ENCODE data around the gene KLHL5. TPM values are rescaled to one million over a fixed set of nuclear protein-coding genes. Genes with fewer than 3 reads are reported as not detected.
"Not testable (repeated sequence)": the region's sequence is repeated elsewhere in the genome, so short reads cannot be mapped to it uniquely, and the experiment has no call there.

Gene KLHL5
- polyA plus RNA-seq, 1 donor: 20.5 TPM

DNA sequence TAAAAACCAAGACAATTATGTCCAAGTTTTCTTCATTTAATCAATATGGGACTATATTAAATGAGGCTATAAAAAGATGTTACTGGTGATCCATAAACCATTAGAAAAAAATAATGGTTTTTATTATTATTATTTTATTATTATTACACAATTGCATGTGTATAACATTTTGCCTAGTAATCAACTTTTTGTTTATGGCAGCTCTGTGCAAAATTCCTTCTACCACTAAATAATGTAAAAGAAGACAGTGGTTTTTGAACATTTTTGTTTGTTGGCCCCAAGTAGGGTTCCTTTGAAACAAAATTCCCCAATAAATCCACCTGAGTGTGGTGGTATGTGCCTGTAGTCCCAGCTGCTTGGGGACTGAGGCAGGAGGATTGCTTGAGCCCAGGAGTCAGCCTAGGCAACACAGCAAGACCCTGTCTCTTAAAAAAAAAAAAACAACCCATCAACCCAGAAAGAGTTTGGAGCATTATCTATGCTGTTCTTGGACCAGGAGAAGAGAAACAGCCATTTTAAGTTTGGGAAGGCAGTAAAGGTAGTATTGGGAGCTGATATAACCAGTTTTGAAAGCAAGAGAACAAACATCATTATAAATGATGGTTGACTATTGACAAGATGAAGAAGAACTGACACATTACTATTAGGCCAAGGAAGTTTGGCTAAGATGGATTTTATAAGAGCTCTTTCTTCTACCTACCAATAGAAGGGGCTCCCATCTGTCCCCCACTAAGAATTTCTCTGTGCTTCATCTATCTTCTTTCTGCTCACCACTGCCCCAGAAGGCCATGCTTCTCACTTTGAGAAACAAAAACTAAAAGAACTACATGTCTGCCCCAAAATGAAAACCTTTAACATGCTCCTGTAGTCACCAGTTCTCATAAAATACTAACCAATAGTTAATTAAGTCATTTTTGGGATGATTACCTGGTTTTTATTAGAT lies 32.0 kb upstream of the KLHL5 start:
- H3K36me3 ChIP-seq (ENCODE audit: control insufficient read depth, insufficient read depth, low read length): no peaks in the 10 kb centered on the region
- no peaks in the 10 kb centered on the region for H3K27me3 ChIP-seq (ENCODE audit: control insufficient read depth, insufficient read depth, low read length)
- no peaks in the 10 kb centered on the region for H3K4me1 ChIP-seq (ENCODE audit: control insufficient read depth, insufficient read depth, low read length)
- H3K9me3 ChIP-seq (ENCODE audit: control insufficient read depth, low read depth, low read length): no peaks in the 10 kb centered on the region
- DNase-seq: no peak
- no peak overlapping the region for H3K27ac ChIP-seq (ENCODE audit: low read length)
- no peak overlapping the region for H3K4me3 ChIP-seq (ENCODE audit: low read length)

DNA sequence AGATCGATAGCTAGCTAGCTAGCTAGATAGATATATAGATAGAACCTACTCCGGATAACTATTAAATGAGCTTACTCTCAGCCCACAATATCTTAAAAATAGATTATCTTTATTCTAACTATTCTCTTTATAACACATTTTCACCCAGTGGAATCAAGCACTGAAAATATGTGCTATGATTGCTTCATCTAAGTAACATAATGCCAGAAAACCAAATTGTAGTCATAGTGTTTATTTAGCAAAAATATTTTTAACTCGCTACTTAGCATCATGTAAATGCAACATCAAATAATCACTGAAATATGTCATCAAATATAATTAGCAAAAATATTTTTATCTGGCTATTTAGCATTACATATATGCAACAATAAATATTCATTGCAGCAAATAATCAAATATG lies 31.3 kb upstream of the KLHL5 start:
- no peaks in the 10 kb centered on the region for H3K36me3 ChIP-seq (ENCODE audit: control insufficient read depth, insufficient read depth, low read length)
- H3K27me3 ChIP-seq (ENCODE audit: control insufficient read depth, insufficient read depth, low read length): no peaks in the 10 kb centered on the region
- H3K4me3 ChIP-seq (ENCODE audit: low read length): no peak overlapping the region
- H3K9me3 ChIP-seq (ENCODE audit: control insufficient read depth, low read depth, low read length): no peaks in the 10 kb centered on the region
- 80% methylated on average over 1 of the region's 3 CpGs for WGBS (ENCODE audit: insufficient coverage, low lambda C conversion rate)
- H3K27ac ChIP-seq (ENCODE audit: low read length): no peak overlapping the region
- no peak for DNase-seq
- no peaks in the 10 kb centered on the region for H3K4me1 ChIP-seq (ENCODE audit: control insufficient read depth, insufficient read depth, low read length)

DNA sequence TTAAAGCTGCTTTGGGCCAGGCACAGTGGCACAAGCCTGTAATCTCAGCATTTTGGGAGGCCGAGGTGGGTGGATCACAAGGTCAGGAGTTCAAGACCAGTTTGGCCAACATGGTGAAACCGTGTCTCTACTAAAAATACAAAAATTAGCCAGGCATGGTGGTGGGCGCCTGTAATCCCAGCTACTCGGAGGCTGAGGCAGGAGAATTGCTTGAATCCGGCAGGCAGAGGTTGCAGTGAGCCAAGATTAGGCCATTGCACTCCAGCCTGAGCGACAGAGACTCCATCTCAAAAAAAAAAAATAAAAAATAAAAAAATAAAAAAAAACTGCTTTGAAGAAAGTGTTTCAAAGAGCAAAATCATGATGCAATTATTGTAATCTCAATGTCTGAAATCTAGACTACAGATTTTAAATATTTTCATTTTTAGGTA lies 30.4 kb upstream of the KLHL5 start:
- not testable (repeated sequence) for H3K27me3 ChIP-seq (ENCODE audit: control insufficient read depth, insufficient read depth, low read length); DNase-seq; H3K9me3 ChIP-seq (ENCODE audit: control insufficient read depth, low read depth, low read length); H3K4me3 ChIP-seq (ENCODE audit: low read length); H3K27ac ChIP-seq (ENCODE audit: low read length); H3K4me1 ChIP-seq (ENCODE audit: control insufficient read depth, insufficient read depth, low read length); H3K36me3 ChIP-seq (ENCODE audit: control insufficient read depth, insufficient read depth, low read length)
- WGBS (ENCODE audit: insufficient coverage, low lambda C conversion rate): no CpG with 5 or more reads among the region's 6 CpGs

DNA sequence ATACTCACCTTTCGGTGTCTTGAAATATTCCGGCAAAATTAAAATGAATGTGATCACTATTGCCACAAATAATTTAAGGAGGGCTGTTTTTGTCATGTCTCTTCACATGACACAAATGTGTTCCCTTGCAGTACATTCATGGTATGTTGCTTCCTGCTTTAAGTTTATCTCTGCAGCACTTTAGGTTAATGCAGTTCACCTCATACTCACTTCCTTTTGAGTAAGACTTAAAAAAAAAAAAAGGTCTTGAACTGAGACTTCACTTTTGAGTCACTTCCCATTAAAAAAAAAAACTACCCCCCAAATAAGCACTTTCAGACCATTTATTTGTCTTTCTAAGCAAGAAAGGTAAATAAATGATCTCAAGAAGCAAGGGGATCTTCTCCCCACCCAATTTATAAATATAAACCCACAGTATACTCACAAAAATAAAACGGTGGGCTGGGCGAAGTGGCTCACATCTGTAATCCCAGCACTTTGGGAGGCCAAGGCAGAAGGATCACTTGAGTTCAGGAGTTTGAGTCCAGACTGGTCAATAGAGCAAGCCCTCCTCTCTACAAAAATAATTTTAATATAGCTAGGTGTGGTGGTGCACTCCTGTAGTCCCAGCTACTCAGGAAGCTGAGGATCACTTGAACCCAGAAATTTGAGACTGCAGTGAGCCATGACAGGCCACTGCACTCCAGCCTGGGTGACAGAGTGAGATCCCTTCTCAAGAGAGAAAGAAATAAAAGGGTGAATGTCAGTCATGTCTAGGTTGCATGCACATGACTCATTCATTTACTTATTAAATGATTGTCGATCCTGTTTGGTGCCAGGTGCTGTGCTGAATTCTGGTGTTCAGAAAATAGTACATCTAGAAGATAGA lies 29.6 kb upstream of the KLHL5 start, which contains the start of gene TMEM156:
TSS of gene TMEM156 (minus strand) at position 192 of the 868 bp plus-strand sequence. CDS start at position 96, 96 bp downstream.
- DNase-seq: peak in 1 of 2 donors; percentile 35
- 80% methylated on average over 3 of the region's 5 CpGs for WGBS (ENCODE audit: insufficient coverage, low lambda C conversion rate)
- Histone ChIP-seq H3K4me3 (ENCODE audit: low read length) (no peak within 1 kb of the TSS), H3K36me3 (ENCODE audit: control insufficient read depth, insufficient read depth, low read length) (no peaks in the 10 kb centered on the region), H3K4me1 (ENCODE audit: control insufficient read depth, insufficient read depth, low read length) (no peaks in the 10 kb centered on the region), H3K27ac (ENCODE audit: low read length) (no peak within 1 kb of the TSS), H3K9me3 (ENCODE audit: control insufficient read depth, low read depth, low read length) (no peaks in the 10 kb centered on the region), H3K27me3 (ENCODE audit: control insufficient read depth, insufficient read depth, low read length) (no peaks in the 10 kb centered on the region)

DNA sequence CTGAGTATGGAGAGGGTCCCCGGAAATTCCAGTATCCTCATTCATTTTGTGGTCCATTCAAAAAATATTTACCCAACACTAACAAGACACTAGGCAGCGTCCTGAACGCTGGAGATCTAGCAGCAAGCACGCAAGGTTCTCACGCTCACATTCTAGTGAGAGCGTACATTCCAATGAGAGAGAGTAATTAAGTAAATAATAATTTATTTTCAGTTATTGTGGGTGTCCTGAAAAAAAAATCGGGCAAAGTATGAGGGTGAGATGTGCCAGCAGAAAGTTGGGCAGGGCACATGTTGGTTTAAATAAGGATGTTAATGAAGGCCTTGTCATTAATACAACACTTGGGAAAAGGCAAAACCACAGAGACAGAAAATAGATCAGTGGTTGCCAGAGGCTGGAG lies 25.9 kb upstream of the KLHL5 start:
- Histone ChIP-seq H3K4me1 (ENCODE audit: control insufficient read depth, insufficient read depth, low read length) (no peaks in the 10 kb centered on the region), H3K9me3 (ENCODE audit: control insufficient read depth, low read depth, low read length) (no peaks in the 10 kb centered on the region), H3K4me3 (ENCODE audit: low read length) (no peak overlapping the region), H3K27ac (ENCODE audit: low read length) (no peak overlapping the region), H3K27me3 (ENCODE audit: control insufficient read depth, insufficient read depth, low read length) (no peaks in the 10 kb centered on the region), H3K36me3 (ENCODE audit: control insufficient read depth, insufficient read depth, low read length) (no peaks in the 10 kb centered on the region)
- no peak for DNase-seq
- whole genome bisulfite sequencing (ENCODE audit: insufficient coverage, low lambda C conversion rate): 50% methylated on average over 1 of the region's 7 CpGs

DNA sequence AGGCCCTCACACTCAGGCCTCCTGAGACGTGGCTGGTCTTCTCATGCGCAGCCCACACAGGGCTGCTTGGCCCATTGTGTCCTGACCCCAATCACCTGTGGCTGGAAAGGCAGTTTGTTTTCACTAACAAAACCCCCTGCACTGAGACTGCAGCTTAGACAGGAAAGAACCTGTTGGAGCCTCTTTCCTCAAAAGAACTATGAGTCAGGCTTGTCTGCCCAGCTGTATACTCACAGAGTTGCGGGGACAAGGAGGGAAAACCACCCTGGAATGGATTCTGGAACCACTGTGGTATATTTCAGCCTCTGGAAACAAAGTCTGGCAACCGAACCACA lies 24.6 kb upstream of the KLHL5 start:
- Histone ChIP-seq H3K4me3 (ENCODE audit: low read length) (no peak overlapping the region), H3K36me3 (ENCODE audit: control insufficient read depth, insufficient read depth, low read length) (no peaks in the 10 kb centered on the region), H3K27me3 (ENCODE audit: control insufficient read depth, insufficient read depth, low read length) (no peaks in the 10 kb centered on the region), H3K4me1 (ENCODE audit: control insufficient read depth, insufficient read depth, low read length) (no peaks in the 10 kb centered on the region), H3K9me3 (ENCODE audit: control insufficient read depth, low read depth, low read length) (no peaks in the 10 kb centered on the region), H3K27ac (ENCODE audit: low read length) (no peak overlapping the region)
- DNase-seq: no peak
- WGBS (ENCODE audit: insufficient coverage, low lambda C conversion rate): no CpG with 5 or more reads among the region's 4 CpGs

DNA sequence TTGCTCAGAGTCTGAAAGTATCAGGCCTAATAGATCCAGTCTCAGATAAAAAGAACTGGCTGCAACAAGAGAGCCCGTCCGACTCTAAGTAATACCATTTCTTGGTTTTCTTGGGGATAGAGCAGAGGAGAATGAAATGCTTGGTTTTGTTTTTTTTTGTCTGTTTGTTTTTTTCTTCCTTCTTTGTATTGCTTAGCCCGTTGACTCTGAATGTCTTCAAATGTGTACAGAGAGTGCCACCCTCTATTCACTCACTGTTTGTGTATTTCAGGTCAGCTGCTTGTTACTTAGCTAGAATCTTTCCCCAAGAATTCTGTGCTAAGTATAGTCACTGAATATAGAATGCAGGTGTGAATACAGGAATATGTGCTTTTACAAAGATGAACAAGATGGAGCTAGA lies 24.1 kb upstream of the KLHL5 start:
- H3K9me3 ChIP-seq (ENCODE audit: control insufficient read depth, low read depth, low read length): no peaks in the 10 kb centered on the region
- peaks cover 2% of the 10 kb centered on the region for H3K4me1 ChIP-seq (ENCODE audit: control insufficient read depth, insufficient read depth, low read length)
- WGBS (ENCODE audit: insufficient coverage, low lambda C conversion rate): 50% methylated on average over 1 of the region's 3 CpGs
- H3K36me3 ChIP-seq (ENCODE audit: control insufficient read depth, insufficient read depth, low read length): no peaks in the 10 kb centered on the region
- H3K27me3 ChIP-seq (ENCODE audit: control insufficient read depth, insufficient read depth, low read length): no peaks in the 10 kb centered on the region
- no peak overlapping the region for H3K4me3 ChIP-seq (ENCODE audit: low read length)
- no peak overlapping the region for H3K27ac ChIP-seq (ENCODE audit: low read length)
- no peak for DNase-seq

DNA sequence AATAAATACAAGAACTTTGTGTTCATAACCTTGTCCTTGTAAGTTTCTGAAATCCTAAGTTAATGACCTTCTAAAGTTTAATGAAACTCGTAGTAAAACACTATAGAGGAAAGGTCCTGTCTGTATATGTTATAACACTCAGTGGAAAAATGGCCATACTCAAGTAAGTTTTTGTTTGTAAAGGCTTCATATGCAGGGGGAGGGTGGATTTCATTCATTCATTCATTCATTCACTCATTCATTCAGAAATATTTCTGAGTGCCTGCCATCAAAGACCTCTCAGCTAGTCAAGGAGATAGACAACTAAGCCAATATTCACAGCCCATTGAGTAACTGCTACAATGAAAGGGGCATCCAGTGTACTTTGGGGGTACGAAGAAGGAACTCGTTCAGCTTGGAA lies 22.9 kb upstream of the KLHL5 start:
- Histone ChIP-seq H3K27me3 (ENCODE audit: control insufficient read depth, insufficient read depth, low read length) (no peaks in the 10 kb centered on the region), H3K27ac (ENCODE audit: low read length) (no peak overlapping the region), H3K36me3 (ENCODE audit: control insufficient read depth, insufficient read depth, low read length) (no peaks in the 10 kb centered on the region), H3K4me1 (ENCODE audit: control insufficient read depth, insufficient read depth, low read length) (peaks cover 13% of the 10 kb centered on the region), H3K4me3 (ENCODE audit: low read length) (no peak overlapping the region), H3K9me3 (ENCODE audit: control insufficient read depth, low read depth, low read length) (no peaks in the 10 kb centered on the region)
- DNase-seq: no peak
- WGBS (ENCODE audit: insufficient coverage, low lambda C conversion rate): no CpG with 5 or more reads among the region's 3 CpGs

DNA sequence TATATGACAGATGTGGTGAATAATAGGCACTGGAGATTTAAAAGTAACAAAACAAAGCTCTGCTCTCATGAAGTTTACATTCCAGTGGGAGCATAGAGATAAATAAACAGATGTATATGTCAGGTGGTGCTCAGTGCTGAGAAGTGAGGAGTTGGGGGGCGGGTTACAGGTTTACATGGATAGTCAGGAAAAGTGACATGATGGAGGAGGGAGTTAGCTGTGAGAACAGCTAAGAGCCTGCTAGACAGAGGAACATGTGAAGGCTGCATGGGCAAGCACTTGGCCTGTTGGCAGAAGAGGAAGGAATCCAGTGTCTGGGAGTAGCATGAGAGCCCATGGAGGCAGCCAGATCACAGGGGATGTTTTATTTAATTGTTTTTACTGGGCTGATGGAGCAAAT lies 19.7 kb upstream of the KLHL5 start:
- Histone ChIP-seq H3K36me3 (ENCODE audit: control insufficient read depth, insufficient read depth, low read length) (no peaks in the 10 kb centered on the region), H3K27ac (ENCODE audit: low read length) (peak overlapping the region; percentile 68), H3K4me3 (ENCODE audit: low read length) (no peak overlapping the region), H3K27me3 (ENCODE audit: control insufficient read depth, insufficient read depth, low read length) (no peaks in the 10 kb centered on the region), H3K9me3 (ENCODE audit: control insufficient read depth, low read depth, low read length) (no peaks in the 10 kb centered on the region), H3K4me1 (ENCODE audit: control insufficient read depth, insufficient read depth, low read length) (peaks cover 13% of the 10 kb centered on the region)
- DNase-seq: no peak
- 100% methylated on average over 1 of the region's 1 CpG for WGBS (ENCODE audit: insufficient coverage, low lambda C conversion rate)

DNA sequence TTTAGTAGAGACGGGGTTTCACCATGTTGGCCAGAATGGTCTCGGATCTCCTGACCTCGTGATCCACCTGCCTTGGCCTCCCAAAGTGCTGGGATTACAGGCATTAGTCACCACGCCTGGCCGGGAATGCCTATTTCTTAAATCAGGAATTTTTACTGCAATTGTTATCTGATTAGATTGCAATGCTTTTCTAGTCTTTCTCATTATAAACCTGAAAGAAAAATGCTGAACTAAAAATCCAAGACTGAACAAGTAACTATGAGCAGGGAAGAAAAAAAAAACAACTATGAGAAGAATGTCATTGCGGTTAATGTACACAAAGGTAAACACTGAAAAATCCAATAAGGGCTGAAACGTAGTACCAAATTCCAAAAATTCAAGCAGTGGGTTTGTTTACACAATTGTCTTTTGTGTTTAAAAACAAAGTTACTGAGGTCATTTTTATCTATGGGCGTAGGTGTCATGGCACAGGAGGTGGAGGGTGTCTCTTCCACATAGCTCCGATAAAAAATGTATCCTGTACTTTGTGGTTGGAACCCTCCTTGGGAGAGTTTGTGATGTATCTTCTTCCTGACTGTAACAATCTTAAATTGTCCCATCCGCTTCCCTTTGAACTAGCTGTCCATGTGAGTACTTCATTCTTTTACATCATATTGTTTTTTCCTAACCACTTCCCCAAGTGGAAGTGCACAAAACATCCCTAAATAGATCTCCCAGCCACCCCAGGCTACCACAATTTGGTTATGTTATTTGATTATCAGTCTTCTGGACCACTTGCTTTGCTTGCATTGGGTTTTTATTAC lies 18.8 kb upstream of the KLHL5 start:
- Histone ChIP-seq H3K4me1 (ENCODE audit: control insufficient read depth, insufficient read depth, low read length) (peaks cover 13% of the 10 kb centered on the region), H3K27me3 (ENCODE audit: control insufficient read depth, insufficient read depth, low read length) (no peaks in the 10 kb centered on the region), H3K27ac (ENCODE audit: low read length) (peak overlapping the region; percentile 68), H3K9me3 (ENCODE audit: control insufficient read depth, low read depth, low read length) (no peaks in the 10 kb centered on the region), H3K36me3 (ENCODE audit: control insufficient read depth, insufficient read depth, low read length) (no peaks in the 10 kb centered on the region), H3K4me3 (ENCODE audit: low read length) (peak overlapping the region; percentile 65)
- WGBS (ENCODE audit: insufficient coverage, low lambda C conversion rate): 46% methylated on average over 3 of the region's 10 CpGs
- DNase-seq: peak in 1 of 2 donors; percentile 32
